GM23338 (cell line): ENCODE results near the gene CERS2. TPM values are rescaled to one million over a fixed set of nuclear protein-coding genes. Genes with fewer than 3 reads are reported as not detected.
A peak's percentile ranks its signal among the peaks of the same experiment; 100 is the strongest.

Experiments used
- ATAC-seq: fragments of 200-7000 bp; cut with Tn5 transposase; 3 replicates; pipeline ENCODE4 v1.9.1; 2020
- DNase-seq: peaks from one replicate; pipeline ENCODE4 v3.0.0-alpha.2; 2015; ENCODE audit warnings: low spot score
- H2AFZ ChIP-seq: fragments of 200-600 bp; sonication (generic); 2 replicates; pipeline ENCODE4 v1.8.0; 2016; ENCODE audit warnings: antibody characterized with exemption, mild to moderate bottlenecking, moderate library complexity
- H3F3A ChIP-seq: fragments of 200-600 bp; sonication (generic); replicated peaks from 2 replicates; pipeline ENCODE4 v1.8.0; 2017; ENCODE audit warnings: antibody characterized with exemption, mixed run types, low read depth
- H3K27ac ChIP-seq: fragments of 200-600 bp; sonication (generic); 2 replicates; pipeline ENCODE4 v1.6.1; 2016; ENCODE audit warnings: low read depth
- H3K27me3 ChIP-seq: fragments of 200-600 bp; sonication (generic); 2 replicates; pipeline ENCODE4 v1.8.0; 2016; ENCODE audit warnings: mild to moderate bottlenecking, mixed run types, moderate library complexity; ENCODE audit not compliant: insufficient read depth
- H3K36me3 ChIP-seq: fragments of 200-600 bp; sonication (generic); 2 replicates; pipeline ENCODE4 v1.8.0; 2016; ENCODE audit warnings: mild to moderate bottlenecking; ENCODE audit not compliant: insufficient read depth
- H3K4me1 ChIP-seq: fragments of 200-600 bp; sonication (generic); 2 replicates; pipeline ENCODE4 v1.8.0; 2016; ENCODE audit warnings: mild to moderate bottlenecking, moderate library complexity; ENCODE audit not compliant: insufficient read depth
- H3K4me2 ChIP-seq: fragments of 200-600 bp; sonication (generic); 2 replicates; pipeline ENCODE4 v1.7.1; 2017; ENCODE audit warnings: mixed run types
- H3K4me3 ChIP-seq: fragments of 200-600 bp; sonication (generic); 2 replicates; pipeline ENCODE4 v1.6.1; 2016; ENCODE audit warnings: mixed run types
- H3K79me2 ChIP-seq: fragments of 200-600 bp; sonication (generic); replicated peaks from 2 replicates; pipeline ENCODE4 v1.8.0; 2017; ENCODE audit warnings: mild to moderate bottlenecking; ENCODE audit not compliant: insufficient read depth
- H3K9me2 ChIP-seq: fragments of 200-600 bp; sonication (generic); 2 replicates; pipeline ENCODE4 v1.8.0; 2017; ENCODE audit not compliant: insufficient read depth
- H4K20me1 ChIP-seq: fragments of 200-600 bp; sonication (generic); replicated peaks from 2 replicates; pipeline ENCODE4 v1.8.0; 2017; ENCODE audit warnings: mild to moderate bottlenecking; ENCODE audit not compliant: insufficient read depth
- H3K27ac Mint-ChIP-seq: 2 replicates; pipeline ENCODE4 v1.8.0; 2020; ENCODE audit warnings: inconsistent platforms, mild to moderate bottlenecking, moderate library complexity, mixed read lengths
- H3K27me3 Mint-ChIP-seq: 3 replicates; pipeline ENCODE4 v1.8.0; 2022; ENCODE audit warnings: low read depth, mild to moderate bottlenecking, moderate library complexity, mixed read lengths, inconsistent platforms; ENCODE audit not compliant: insufficient read depth, poor library complexity
- H3K36me3 Mint-ChIP-seq: 3 replicates; pipeline ENCODE4 v1.8.0; 2021; ENCODE audit warnings: low read depth, mild to moderate bottlenecking, inconsistent platforms, moderate library complexity, mixed read lengths
- H3K4me1 Mint-ChIP-seq: 3 replicates; pipeline ENCODE4 v1.8.0; 2020; ENCODE audit warnings: mild to moderate bottlenecking, inconsistent platforms, mixed read lengths
- H3K4me3 Mint-ChIP-seq: 3 replicates; pipeline ENCODE4 v1.8.0; 2021; ENCODE audit warnings: moderate library complexity, mild to moderate bottlenecking, inconsistent platforms, mixed read lengths
- H3K9me3 Mint-ChIP-seq: 3 replicates; pipeline ENCODE4 v1.8.0; 2020; ENCODE audit warnings: moderate library complexity, mild to moderate bottlenecking, inconsistent platforms, mixed read lengths
- CREB1 ChIP-seq: fragments of 250-450 bp; sonication (Bioruptor Pico); IDR thresholded peaks from 2 replicates; pipeline ENCODE4 v1.5.0; 2020; ENCODE audit warnings: low read depth, mild to moderate bottlenecking, moderate library complexity
- CTCF ChIP-seq, 2 experiments: fragments of 200-600 bp in 1 of 2; sonication (generic) in 1 of 2; conservative IDR thresholded peaks; 2 replicates each; pipeline versions ENCODE4 v1.5.1 to v1.6.1; 2016 to 2017; ENCODE audit warnings: antibody characterized with exemption in 2 of 2, low read depth in 2 of 2, mild to moderate bottlenecking in 2 of 2, moderate library complexity in 1 of 2
- EZH2 ChIP-seq: fragments of 200-600 bp; sonication (generic); IDR thresholded peaks from one replicate; pipeline ENCODE4 v1.8.0; 2017; ENCODE audit warnings: antibody characterized with exemption, mild to moderate bottlenecking, low read depth; ENCODE audit not compliant: unreplicated experiment
- EZH2phosphoT487 ChIP-seq: fragments of 200-600 bp; sonication (generic); IDR thresholded peaks from one replicate; pipeline ENCODE4 v1.8.1; 2018; ENCODE audit warnings: antibody characterized with exemption; ENCODE audit not compliant: unreplicated experiment
- POLR2AphosphoS5 ChIP-seq: IDR thresholded peaks from 2 replicates; pipeline ENCODE4 v1.6.1; 2016; ENCODE audit warnings: antibody characterized with exemption, low read depth
- STAT1 ChIP-seq: IDR thresholded peaks from one replicate; pipeline ENCODE4 v1.6.1; 2016; ENCODE audit warnings: antibody characterized with exemption; ENCODE audit not compliant: unreplicated experiment
- ZNF114 ChIP-seq: fragments of 250-450 bp; sonication (Bioruptor Pico); IDR thresholded peaks from 2 replicates; pipeline ENCODE4 v1.5.0; 2020; ENCODE audit warnings: mild to moderate bottlenecking, moderate library complexity
- ZNF462 ChIP-seq: fragments of 250-450 bp; sonication (Bioruptor Pico); IDR thresholded peaks from 2 replicates; pipeline ENCODE4 v1.5.0; 2020; ENCODE audit warnings: mild to moderate bottlenecking, moderate library complexity
- polyA plus RNA-seq: library from polyadenylated mRNA; unstranded; fragments of >200 nt; fragmentation: Nextera tagmentation; extraction: Ambion mirVana; gene quantifications from 2 replicates; pipeline ENCODE4 v1.2.1, GENCODE V29; 2016
- total RNA-seq: library from RNA; depleted of rRNA; stranded (reverse); fragments of >200 nt; shearing (Covaris generic); gene quantifications from 2 replicates; pipeline ENCODE4 v1.2.3, GENCODE V29; 2014

The CERS2 gene
- total and polyA plus RNA-seq, 2 experiments from 2014 or later, result 83.3 to 120 TPM

DNA sequence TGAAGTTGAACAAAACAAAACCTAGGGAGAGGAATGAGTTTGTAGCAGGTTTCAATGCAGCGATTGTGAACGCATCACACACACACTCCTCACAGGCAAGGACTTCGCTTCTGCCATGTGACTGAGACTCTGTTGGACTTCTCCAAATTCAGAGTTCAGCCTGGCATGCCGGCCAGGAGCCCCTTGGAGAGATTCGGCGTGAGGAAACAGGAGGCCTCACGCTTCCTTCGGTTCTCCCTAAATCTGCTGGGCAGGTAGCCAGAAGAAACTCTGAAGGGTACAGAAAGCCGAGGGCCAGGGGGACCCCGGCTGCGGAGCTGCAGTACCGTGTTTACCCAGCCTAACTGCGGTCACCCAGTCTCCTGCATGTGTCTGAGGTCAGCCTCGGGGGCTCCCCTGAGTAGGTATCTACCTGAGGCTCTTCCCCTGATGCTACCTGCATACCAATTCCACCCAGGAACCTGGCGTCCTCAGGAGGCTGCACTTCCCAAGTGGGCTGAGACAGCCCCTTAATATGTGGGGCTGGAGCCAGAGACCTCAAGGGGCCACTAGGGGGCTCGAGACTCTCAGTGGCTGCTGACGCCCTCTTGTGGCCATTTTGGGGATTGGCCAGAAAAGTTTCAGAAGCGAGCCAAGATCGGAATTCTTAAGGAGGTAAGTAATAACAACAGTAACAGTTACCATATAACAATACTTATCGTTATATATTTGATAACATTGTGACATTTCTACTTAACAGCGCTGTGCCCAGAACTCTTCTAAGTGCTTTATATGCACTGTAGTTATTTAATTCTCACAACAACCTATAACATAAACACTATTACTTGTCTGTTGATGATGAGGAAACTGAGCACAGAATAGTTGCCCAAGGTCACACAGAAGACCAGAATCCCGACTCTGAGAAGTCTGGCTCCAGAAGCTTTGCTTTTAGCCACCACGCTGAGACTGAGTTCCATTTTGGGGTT lies 4.7 kb upstream of the CERS2 start:
- Histone ChIP-seq H3K9me2 (no peaks in the 10 kb centered on the region), H3K4me3 (peak overlapping the region; percentile 41; the same call in 1 of the 2 replicates), H3K4me1 (peaks cover 51% of the 10 kb centered on the region), H3K4me2 (peak overlapping the region; percentile 65), H3K36me3 (no peaks in the 10 kb centered on the region), H4K20me1 (no peaks in the 10 kb centered on the region), H3K27me3 (0 out of 2 replicates have a peak, but pooled peaks cover 3% of the 10 kb centered on the region), H3F3A (peaks cover 16% of the 10 kb centered on the region), H2AFZ (peak overlapping the region; percentile 74), H3K27ac (peak overlapping the region; percentile 75), H3K79me2 (peaks cover 9% of the 10 kb centered on the region)
- peaks cover 16% of the 10 kb centered on the region for H3K27me3 Mint-ChIP-seq
- peaks cover 4% of the 10 kb centered on the region; the same call in 1 of the 3 replicates for H3K9me3 Mint-ChIP-seq
- TF ChIP-seq STAT1, result no peak
- no peak for TF ChIP-seq EZH2phosphoT487
- peak; percentile 48; the same call in 1 of the 2 replicates for TF ChIP-seq CREB1 (CRISPR knock-in tag)
- TF ChIP-seq CTCF (conservative IDR thresholded peaks at IDR 0.05; ENCODE audit: low read depth in 2 of 2), result peak; percentile 100
- TF ChIP-seq ZNF114 (CRISPR knock-in tag), result no peak
- DNase-seq, result peak; percentile 97
- no peaks in the 10 kb centered on the region; the same call in 2 of the 3 replicates for H3K36me3 Mint-ChIP-seq
- peaks cover 56% of the 10 kb centered on the region for H3K4me1 Mint-ChIP-seq
- H3K27ac Mint-ChIP-seq, result peak overlapping the region; percentile 40; the same call in 1 of the 2 replicates
- no peak overlapping the region; the same call in 2 of the 3 replicates for H3K4me3 Mint-ChIP-seq
- peak; percentile 27 for ATAC-seq

- H3K36me3 ChIP-seq, result no peaks in the 10 kb centered on the region
- H3K4me1 ChIP-seq, result peaks cover 59% of the 10 kb centered on the region
- H3K4me3 ChIP-seq, result peak overlapping the region; percentile 46
- TF ChIP-seq EZH2, result no peak
- TF ChIP-seq POLR2AphosphoS5, result peak; percentile 40; the same call in 1 of the 2 replicates
- 0 out of 2 replicates have a peak, but pooled peaks have one; percentile 16 for TF ChIP-seq ZNF462 (CRISPR knock-in tag)
- Mint-ChIP-seq H3K36me3 (peaks cover 12% of the 10 kb centered on the region; the same call in 1 of the 3 replicates), H3K4me3 (peak overlapping the region; percentile 78; the same call in 2 of the 3 replicates), H3K27me3 (peaks cover 22% of the 10 kb centered on the region), H3K4me1 (peaks cover 61% of the 10 kb centered on the region), H3K9me3 (peaks cover 4% of the 10 kb centered on the region; the same call in 1 of the 3 replicates), H3K27ac (peak overlapping the region; percentile 66)
- DNase-seq (peak; percentile 72), ATAC-seq (peak; percentile 3; the same call in 2 of the 3 replicates)
- H3K4me2 ChIP-seq, result peak overlapping the region; percentile 94
- 0 out of 2 replicates have a peak, but pooled peaks cover 3% of the 10 kb centered on the region for H3K27me3 ChIP-seq
- peak overlapping the region; percentile 86 for H3K27ac ChIP-seq
- H4K20me1 ChIP-seq, result peaks cover 6% of the 10 kb centered on the region; the same call in 1 of the 2 replicates
- H3F3A ChIP-seq, result peaks cover 16% of the 10 kb centered on the region
- no peaks in the 10 kb centered on the region for H3K9me2 ChIP-seq
- peaks cover 29% of the 10 kb centered on the region for H3K79me2 ChIP-seq
- 0 out of 2 replicates have a peak overlapping the region, but pooled peaks have one; percentile 72 for H2AFZ ChIP-seq
Measured at GRCh38 chr1:150976879-150977694, 2.5 kb upstream of the CERS2 start.
